ENCODE data around the gene EEF2. TPM values are rescaled to one million over a fixed set of nuclear protein-coding genes. Genes with fewer than 3 reads are reported as not detected.

Gene EEF2
- total RNA-seq, 1 donor from 2014 or later, result 4,276 TPM

DNA sequence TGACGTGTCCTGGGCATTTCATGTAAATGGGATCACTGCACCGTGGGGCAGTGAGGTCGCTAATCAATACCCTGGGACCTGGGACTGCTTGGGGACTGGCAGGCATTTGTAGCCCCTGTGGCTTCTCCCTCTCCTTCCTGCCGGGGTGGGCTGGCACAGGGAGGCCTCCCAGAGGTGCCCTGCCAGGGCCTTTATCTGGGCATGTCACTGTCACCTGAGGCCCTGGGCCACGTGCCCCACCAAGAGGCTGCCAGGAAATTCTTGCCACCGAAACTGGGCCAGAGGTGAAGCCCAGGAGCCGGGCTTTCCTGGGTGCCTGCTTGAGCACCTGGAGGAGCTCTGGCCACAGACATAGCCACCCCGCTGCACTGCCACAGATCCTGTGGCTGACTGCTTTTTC, 54.2 kb downstream of the EEF2 start:
- Histone ChIP-seq H3K36me3 (ENCODE audit: control insufficient read depth in 3 of 3, insufficient read depth in 3 of 3, low read length in 3 of 3) (no peaks in the 10 kb centered on the region), H3K4me3 (ENCODE audit: low read length in 3 of 3) (no peak overlapping the region), H3K9ac (ENCODE audit: low read depth in 1 of 3, low read length in 3 of 3) (peak overlapping the region in 1 of 3 donors; percentile 46), H3K9me3 (ENCODE audit: control insufficient read depth in 3 of 3, low read length in 3 of 3) (no peaks in the 10 kb centered on the region), H3K27ac (ENCODE audit: low read depth, low read length) (peak overlapping the region; percentile 78), H3K27me3 (ENCODE audit: control insufficient read depth in 3 of 3, insufficient read depth in 3 of 3, low read length in 3 of 3) (peaks cover 0 to 4% (median 0%) of the 10 kb centered on the region in 3 donors), H3K4me1 (ENCODE audit: control insufficient read depth in 3 of 3, insufficient read depth in 3 of 3, low read length in 3 of 3) (peaks cover 12 to 23% (median 17%) of the 10 kb centered on the region in 3 donors)

Small RNA genes lying within 50 kb of the gene (small RNA-seq; reads per million reads assigned to genes)
- gene SNORD37, result 6.5 reads per million, percentile 91 among the genes with 10 or more reads in this experiment

Other genes starting within 250 kb of the EEF2 start
- gene APBA3, start 223.8 kb downstream of the EEF2 start, total RNA-seq, result 9.4 TPM
- 34.4 TPM for gene MRPL54, start 222.8 kb downstream of the EEF2 start, total RNA-seq
- not detected for gene RAX2, start 213.2 kb downstream of the EEF2 start, total RNA-seq
- gene MATK, start 199.1 kb downstream of the EEF2 start, total RNA-seq, result 0.52 TPM
- gene ZFR2, start 116.4 kb downstream of the EEF2 start, total RNA-seq, result not detected
- gene ATCAY, start 104.8 kb downstream of the EEF2 start, total RNA-seq, result under 0.01 TPM
- 48.5 TPM for gene NMRK2, start 52.4 kb downstream of the EEF2 start, total RNA-seq
- 63.7 TPM for gene DAPK3, start 14.4 kb downstream of the EEF2 start, total RNA-seq
- gene PIAS4, start 22.3 kb upstream of the EEF2 start, total RNA-seq, result 19.3 TPM
- gene ZBTB7A, start 81.4 kb upstream of the EEF2 start, total RNA-seq, result 4.2 TPM
- 114 TPM for gene MAP2K2, start 138.7 kb upstream of the EEF2 start, total RNA-seq
- not detected for gene CREB3L3, start 168.2 kb upstream of the EEF2 start, total RNA-seq
- 9.9 TPM for gene SIRT6, start 197.1 kb upstream of the EEF2 start, total RNA-seq
- gene ANKRD24, start 197.2 kb upstream of the EEF2 start, total RNA-seq, result not detected
- gene EBI3, start 244.1 kb upstream of the EEF2 start, total RNA-seq, result not detected